ENCODE results near the gene ANKRD44.

GRCh38 chr2:197011021-197011417 is 299.6 kb downstream of the ANKRD44 start:
- no peak for TF ChIP-seq CTCF (IDR thresholded peaks at IDR 0.05; ENCODE audit: low read depth, low read length, poor library complexity, severe bottlenecking)
- no peak for TF ChIP-seq EZH2phosphoT487 (IDR thresholded peaks at IDR 0.05; ENCODE audit: borderline replicate concordance, low read length)

All from DOHH2 (cell line).